K562 (cell line): Measurements from ENCODE around the gene ATOH8. TPM values are rescaled to one million over a fixed set of nuclear protein-coding genes. Genes with fewer than 3 reads are reported as not detected.

Source experiments
- ATAC-seq: fragments of 200-7000 bp; cut with Tn5 transposase; 3 replicates; pipeline ENCODE4 v1.9.1; 2020; ENCODE audit warnings: moderate library complexity
- BruUV-seq: library from RNA; stranded (reverse); fragments of 400-500 nt; replicated peaks from 2 replicates; lab custom pipeline; 2021; lab: Mats Ljungman, UMichigan
- CTCF ChIA-PET: fragments of 300-600 bp; formaldehyde crosslinking; extraction: SDS; loops from one replicate; lab custom pipeline; 2021; ENCODE audit warnings: low intra/inter-chr PET ratio; lab: Yijun Ruan, JAX
- POLR2A ChIA-PET: fragments of 300-600, 350-650 bp; sonication (Branson Sonifier 250); formaldehyde crosslinking; extraction: SDS; loops from one replicate; lab custom pipeline; 2021; ENCODE audit warnings: antibody characterized with exemption, inconsistent platforms; lab: Yijun Ruan, JAX
- DNase-seq, 4 experiments: peaks; one replicate each; pipeline versions ENCODE4 v3.0.0 to v3.0.0-alpha.2; 2011 to 2018; ENCODE audit warnings: low spot score in 3 of 4, mixed read lengths in 3 of 4; ENCODE audit errors: extremely low read depth in 1 of 4
- FAIRE-seq: peaks from 2 replicates; lab custom pipeline; 2011; peaks lifted over from hg19 to GRCh38; lab: Jason Lieb, UNC
- H2AFZ ChIP-seq: 2 replicates; pipeline ENCODE4 v1.6.0; 2011; ENCODE audit warnings: low read depth, low read length, control low read depth, inconsistent platforms
- H3K27ac ChIP-seq: fragments of 200-600 bp; 3 replicates; pipeline ENCODE4 v1.8.0; 2011; ENCODE audit warnings: low read depth, mild to moderate bottlenecking, control low read depth, inconsistent platforms, low read length, moderate library complexity, mixed read lengths; ENCODE audit errors: extremely low read depth
- H3K27me3 ChIP-seq, 2 experiments: fragments of 300-600 bp in 1 of 2; 2 replicates in 1 of 2; 3 replicates in 1 of 2; pipeline versions ENCODE4 v1.6.0 to v1.8.0; 2011; ENCODE audit warnings: inconsistent platforms in 2 of 2, low read length in 2 of 2, mild to moderate bottlenecking in 1 of 2, mixed read lengths in 1 of 2, moderate library complexity in 1 of 2; ENCODE audit not compliant: control insufficient read depth in 2 of 2, insufficient read depth in 2 of 2
- H3K36me3 ChIP-seq: fragments of 300-600 bp; 3 replicates; pipeline ENCODE4 v1.8.0; 2011; ENCODE audit warnings: mild to moderate bottlenecking, low read length, inconsistent platforms; ENCODE audit not compliant: control insufficient read depth, insufficient read depth
- H3K4me1 ChIP-seq, 2 experiments: fragments of 200-600 bp in 1 of 2; replicated peaks in 1 of 2; 2 replicates in 1 of 2; 3 replicates in 1 of 2; pipeline versions ENCODE4 v1.5.1 to v1.8.0; 2011; ENCODE audit warnings: inconsistent platforms in 2 of 2, low read length in 2 of 2, mild to moderate bottlenecking in 1 of 2, mixed read lengths in 1 of 2, moderate library complexity in 1 of 2; ENCODE audit not compliant: control insufficient read depth in 2 of 2, insufficient read depth in 2 of 2
- H3K4me2 ChIP-seq: 2 replicates; pipeline ENCODE4 v1.6.1; 2011; ENCODE audit warnings: low read length, control low read depth, inconsistent platforms, mixed read lengths; ENCODE audit not compliant: insufficient read depth
- H3K4me3 ChIP-seq: fragments of 200-600 bp; sonication (generic), shearing (Covaris generic); 2 replicates; pipeline ENCODE4 v1.5.1; 2016; ENCODE audit warnings: control low read depth, inconsistent platforms
- H3K79me2 ChIP-seq: fragments of 200-600 bp; 3 replicates; pipeline ENCODE4 v1.8.0; 2011; ENCODE audit warnings: low read length, inconsistent platforms; ENCODE audit not compliant: control insufficient read depth, insufficient read depth
- H3K9ac ChIP-seq, 2 experiments: 2 replicates each; pipeline versions ENCODE4 v1.6.0 to v1.6.1; 2011; ENCODE audit warnings: low read depth in 2 of 2, low read length in 2 of 2, control low read depth in 1 of 2, inconsistent platforms in 1 of 2, mild to moderate bottlenecking in 1 of 2, mixed read lengths in 1 of 2; ENCODE audit not compliant: insufficient read depth in 1 of 2
- H3K9me1 ChIP-seq: one replicate; pipeline ENCODE4 v1.6.0; 2011; ENCODE audit warnings: inconsistent platforms, mild to moderate bottlenecking, low read length, moderate library complexity; ENCODE audit not compliant: control insufficient read depth, insufficient read depth
- H3K9me3 ChIP-seq: replicated peaks from 2 replicates; pipeline ENCODE4 v1.5.1; 2011; ENCODE audit warnings: low read depth, low read length, inconsistent platforms; ENCODE audit not compliant: control insufficient read depth, insufficient read depth
- H4K20me1 ChIP-seq: replicated peaks from 2 replicates; pipeline ENCODE4 v1.6.1; 2011; ENCODE audit warnings: low read length, inconsistent platforms, mixed read lengths; ENCODE audit not compliant: control insufficient read depth, insufficient read depth
- CHD4 ChIP-seq: fragments of 200-600 bp; sonication (generic); IDR thresholded peaks from 3 replicates; pipeline ENCODE4 v1.6.1; 2012; ENCODE audit warnings: low read depth, mild to moderate bottlenecking, mixed read lengths, low read length, inconsistent platforms; ENCODE audit not compliant: insufficient read depth, insufficient replicate concordance, poor library complexity, severe bottlenecking
- FOXA1 ChIP-seq: fragments of 450-650 bp; IDR thresholded peaks from 2 replicates; pipeline ENCODE4 v1.6.1; 2016; ENCODE audit warnings: mild to moderate bottlenecking, borderline replicate concordance
- LARP7 ChIP-seq: fragments of 450-650 bp; IDR thresholded peaks from 2 replicates; pipeline ENCODE4 v1.6.1; 2016
- NR2C2 ChIP-seq, 2 experiments: fragments of 200-800 bp in 1 of 2; sonication (Bioruptor generic) in 1 of 2; sonication (generic) in 1 of 2; formaldehyde crosslinking in 1 of 2; IDR thresholded peaks; 2 replicates each; pipeline versions ENCODE4 v1.6.1 to v1.8.0; 2016 to 2022; ENCODE audit warnings: mild to moderate bottlenecking in 1 of 2, missing compliant biosample characterization in 1 of 2, missing genetic modification characterization in 1 of 2, missing genetic modification reagents in 1 of 2
- SMARCC2 ChIP-seq: fragments of 450-650 bp; IDR thresholded peaks from 2 replicates; pipeline ENCODE4 v1.6.1; 2017; ENCODE audit warnings: antibody characterized with exemption, moderate library complexity, mild to moderate bottlenecking, low read depth
- SNIP1 ChIP-seq: fragments of 450-650 bp; IDR thresholded peaks from 2 replicates; pipeline ENCODE4 v1.7.1; 2017; ENCODE audit warnings: low read depth, mild to moderate bottlenecking
- SOX6 ChIP-seq: fragments of 450-650 bp; IDR thresholded peaks from 2 replicates; pipeline ENCODE4 v1.6.1; 2014; ENCODE audit warnings: mild to moderate bottlenecking
- TAF1 ChIP-seq: IDR thresholded peaks from 2 replicates; pipeline ENCODE4 v1.6.1; 2011; ENCODE audit warnings: mild to moderate bottlenecking, low read length, moderate library complexity; ENCODE audit not compliant: insufficient read depth, control insufficient read depth, severe bottlenecking; ENCODE audit errors: extremely low read depth
- YY1 ChIP-seq, 3 experiments: IDR thresholded peaks; 2 replicates each; pipeline ENCODE4 v1.6.1; 2011; ENCODE audit warnings: low read length in 2 of 3, mild to moderate bottlenecking in 2 of 3, moderate library complexity in 2 of 3, borderline replicate concordance in 1 of 3, control low read depth in 1 of 3, low read depth in 1 of 3; ENCODE audit not compliant: insufficient read depth in 3 of 3, insufficient replicate concordance in 2 of 3, control insufficient read depth in 1 of 3, insufficient read length in 1 of 3; ENCODE audit errors: extremely low read depth in 1 of 3
- ZC3H4 ChIP-seq: sonication (generic); formaldehyde crosslinking; IDR thresholded peaks from 2 replicates; pipeline ENCODE4 v1.9.0; 2021; ENCODE audit warnings: missing genetic modification reagents, borderline replicate concordance
- ZNF212 ChIP-seq: fragments of 450-650 bp; formaldehyde crosslinking; IDR thresholded peaks from 2 replicates; pipeline ENCODE4 v1.4.0; 2020; ENCODE audit warnings: mild to moderate bottlenecking
- ZNF436 ChIP-seq: fragments of 250-450, 450-650 bp; sonication (Bioruptor Pico); formaldehyde crosslinking; IDR thresholded peaks from 2 replicates; pipeline ENCODE4 v1.7.0; 2020; ENCODE audit warnings: mild to moderate bottlenecking
- WGBS: fragments of 100-300 bp; shearing (Covaris generic); methylation state at CpG from one replicate; pipeline ENCODE4 v1.1.6; 2016; ENCODE audit warnings: low coverage, mixed read lengths; ENCODE audit not compliant: insufficient coverage; ENCODE audit errors: missing lambda C conversion rate; 5-methylcytosine and 5-hydroxymethylcytosine counted together
- in situ Hi-C: fragments of 300-500 bp; cut with MboI; formaldehyde crosslinking; loops from 4 replicates; pipeline ENCODE4 v1.15.0; 2018; ENCODE audit warnings: inconsistent platforms, mixed read lengths
- intact Hi-C: fragments of 100-400 bp; cut with micrococcal nuclease; formaldehyde crosslinking; loops from 2 replicates; pipeline ENCODE4 v1.14.2; 2022
- polyA plus RNA-seq, 8 experiments: library from polyadenylated mRNA; depleted of rRNA in 4 of 8; stranded (reverse) in 5 of 8; unstranded in 3 of 8; fragments of >200 nt; fragmentation: Nextera tagmentation in 2 of 8; fragmentation: Illumina TruSeq in 1 of 8; extraction: Ambion mirVana in 2 of 8; extraction: Trizol in 1 of 8; gene quantifications; 2 replicates each; pipeline versions ENCODE4 v1.2.1 to v1.2.3, GENCODE V29; 2011 to 2014; ENCODE audit warnings: inconsistent platforms in 1 of 8, missing spikeins in 1 of 8
- total RNA-seq, 7 experiments: library from RNA; depleted of rRNA in 6 of 7; stranded (reverse); fragments of >200 nt in 6 of 7; fragmentation: Illumina TruSeq in 2 of 7; extraction: Trizol in 2 of 7; gene quantifications; 2 replicates each; pipeline versions ENCODE4 v1.2.1 to v1.2.3, GENCODE V29; 2011 to 2021; ENCODE audit warnings: low replicate concordance in 1 of 7
- TF ChIP-seq, protein P1 (sequence below): sonication (generic); formaldehyde crosslinking; IDR thresholded peaks from 2 replicates; pipeline ENCODE4 v1.8.0; 2022; ENCODE audit warnings: mild to moderate bottlenecking, missing genetic modification reagents, borderline replicate concordance

Gene ATOH8
- total and polyA plus RNA-seq, 9 of the 15 experiments (the other 6 are each of a cell fraction or from before 2014, with no cell fraction given) = not detected

DNA sequence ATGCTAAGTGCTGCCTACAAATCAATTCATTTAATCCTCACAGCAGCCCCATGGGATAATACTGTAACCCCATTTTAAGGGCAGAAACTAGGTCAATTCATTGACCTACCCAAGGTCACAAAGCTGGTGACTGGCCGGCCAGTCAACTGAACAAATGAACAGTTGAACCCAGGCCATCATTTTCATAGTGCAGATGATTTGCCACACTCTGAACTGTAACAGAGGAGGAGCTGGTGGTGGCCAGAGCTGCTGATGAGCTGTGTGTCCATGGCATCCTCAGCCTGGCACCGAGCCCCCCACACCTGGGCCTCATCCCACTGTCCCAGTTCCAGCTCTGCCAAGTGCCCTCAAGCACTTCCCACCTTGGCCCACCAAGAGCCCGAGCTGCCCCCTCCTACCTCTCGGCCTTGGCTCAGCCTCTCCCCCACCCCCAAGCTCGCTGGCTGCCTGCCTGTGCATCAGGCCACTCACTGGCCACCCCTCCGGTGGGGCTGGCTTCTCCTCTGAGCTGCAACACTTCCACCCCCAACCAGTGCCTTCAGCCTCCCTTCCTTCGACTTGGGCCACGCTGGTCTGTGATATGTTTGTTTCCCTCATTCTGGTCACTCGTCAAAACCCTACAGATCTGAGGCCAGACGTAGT, 58.4 kb downstream of the ATOH8 start:
- Histone ChIP-seq H3K9me3 (no peaks in the 10 kb centered on the region), H3K79me2 (no peaks in the 10 kb centered on the region), H4K20me1 (peaks cover 14% of the 10 kb centered on the region), H2AFZ (no peak overlapping the region), H3K4me1 (peaks cover 2 to 6% of the 10 kb centered on the region in 2 experiments; a peak in 2 of 5 replicates), H3K27me3 (peaks cover 17 to 38% of the 10 kb centered on the region in 2 experiments; a peak in 4 of 5 replicates), H3K36me3 (no peaks in the 10 kb centered on the region), H3K9ac (no peak overlapping the region), H3K27ac (no peak overlapping the region), H3K9me1 (no peaks in the 10 kb centered on the region), H3K4me3 (no peak overlapping the region), H3K4me2 (no peak overlapping the region)
- DNase-seq = peak in 1 of 4 experiments; percentile 3
- in situ Hi-C loops = loop anchor here (5.0 kb wide), 1 partner anchor 75 kb away; no protein-coding TSS in a partner anchor
- FAIRE-seq = no peak
- POLR2A ChIA-PET = interaction anchor here (0.6 kb wide), 2 partner anchors 99 to 454 kb away, joined by 3 to 4 read pairs; no protein-coding TSS in a partner anchor
- CTCF ChIA-PET = interaction anchor here (0.6 kb wide), 2 partner anchors 63 to 83 kb away, joined by 3 read pairs; no protein-coding TSS in a partner anchor
- BruUV-seq = no TSS peak
- ATAC-seq = no peak
- no peak for TF ChIP-seq TAF1
- TF ChIP-seq SOX6 = no peak
- no peak for TF ChIP-seq LARP7
- TF ChIP-seq ZNF212 (CRISPR knock-in tag) = no peak
- TF ChIP-seq NR2C2 (CRISPR knock-in tag; IDR thresholded peaks at IDR 0.05) = no peak
- TF ChIP-seq NR2C2 (tag; IDR thresholded peaks at IDR 0.05) = no peak
- TF ChIP-seq SNIP1 = no peak
- no peak for TF ChIP-seq CHD4
- TF ChIP-seq YY1 (IDR thresholded peaks at IDR 0.05; ENCODE audit: borderline replicate concordance in 1 of 3, control insufficient read depth in 1 of 3, extremely low read depth in 1 of 3, insufficient read depth in 3 of 3, insufficient read length in 1 of 3, insufficient replicate concordance in 2 of 3, low read depth in 1 of 3, low read length in 2 of 3) = no peak
- TF ChIP-seq SMARCC2 = no peak
- TF ChIP-seq, protein P1, sequence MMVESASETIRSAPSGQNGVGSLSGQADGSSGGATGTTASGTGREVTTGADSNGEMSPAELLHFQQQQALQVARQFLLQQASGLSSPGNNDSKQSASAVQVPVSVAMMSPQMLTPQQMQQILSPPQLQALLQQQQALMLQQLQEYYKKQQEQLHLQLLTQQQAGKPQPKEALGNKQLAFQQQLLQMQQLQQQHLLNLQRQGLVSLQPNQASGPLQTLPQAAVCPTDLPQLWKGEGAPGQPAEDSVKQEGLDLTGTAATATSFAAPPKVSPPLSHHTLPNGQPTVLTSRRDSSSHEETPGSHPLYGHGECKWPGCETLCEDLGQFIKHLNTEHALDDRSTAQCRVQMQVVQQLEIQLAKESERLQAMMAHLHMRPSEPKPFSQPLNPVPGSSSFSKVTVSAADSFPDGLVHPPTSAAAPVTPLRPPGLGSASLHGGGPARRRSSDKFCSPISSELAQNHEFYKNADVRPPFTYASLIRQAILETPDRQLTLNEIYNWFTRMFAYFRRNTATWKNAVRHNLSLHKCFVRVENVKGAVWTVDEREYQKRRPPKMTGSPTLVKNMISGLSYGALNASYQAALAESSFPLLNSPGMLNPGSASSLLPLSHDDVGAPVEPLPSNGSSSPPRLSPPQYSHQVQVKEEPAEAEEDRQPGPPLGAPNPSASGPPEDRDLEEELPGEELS (CRISPR knock-in tag) = no peak
- TF ChIP-seq FOXA1 = no peak
- no peak for TF ChIP-seq ZNF436 (CRISPR knock-in tag)
- TF ChIP-seq ZC3H4 = no peak
- 2% methylated on average over 10 of the region's 10 CpGs for WGBS
- intact Hi-C loops = loop anchor here (10.0 kb wide), 1 partner anchor 137 kb away; no protein-coding TSS in a partner anchor
